Astrocyte (in vitro differentiated cells and primary cell): ENCODE data around the gene ZBTB21.

Experiments used
- CTCF ChIP-seq: IDR thresholded peaks from 2 replicates; pipeline ENCODE4 v1.5.1; 2011; ENCODE audit warnings: low read depth, mild to moderate bottlenecking, inconsistent platforms, low read length, moderate library complexity; ENCODE audit not compliant: insufficient read depth
- EZH2 ChIP-seq: IDR thresholded peaks from 2 replicates; pipeline ENCODE4 v1.6.1; 2012; ENCODE audit warnings: mild to moderate bottlenecking, low read length, inconsistent platforms; ENCODE audit not compliant: insufficient read depth

- TF ChIP-seq CTCF = no peak
- TF ChIP-seq EZH2 = no peak
Observed at GRCh38 chr21:41956926-41957729, 53.0 kb downstream of the ZBTB21 start.
